HG02852 (cell line): ENCODE measurements around the gene RPP25.
A peak's percentile ranks its signal among the peaks of the same experiment; 100 is the strongest.

ENCODE experiments used
- ATAC-seq: cut with Tn5 transposase; IDR thresholded peaks from one replicate; pipeline ENCODE4 v1.9.1; 2021; ENCODE audit warnings: mild to moderate bottlenecking, moderate library complexity; ENCODE audit not compliant: unreplicated experiment

Gene RPP25

DNA sequence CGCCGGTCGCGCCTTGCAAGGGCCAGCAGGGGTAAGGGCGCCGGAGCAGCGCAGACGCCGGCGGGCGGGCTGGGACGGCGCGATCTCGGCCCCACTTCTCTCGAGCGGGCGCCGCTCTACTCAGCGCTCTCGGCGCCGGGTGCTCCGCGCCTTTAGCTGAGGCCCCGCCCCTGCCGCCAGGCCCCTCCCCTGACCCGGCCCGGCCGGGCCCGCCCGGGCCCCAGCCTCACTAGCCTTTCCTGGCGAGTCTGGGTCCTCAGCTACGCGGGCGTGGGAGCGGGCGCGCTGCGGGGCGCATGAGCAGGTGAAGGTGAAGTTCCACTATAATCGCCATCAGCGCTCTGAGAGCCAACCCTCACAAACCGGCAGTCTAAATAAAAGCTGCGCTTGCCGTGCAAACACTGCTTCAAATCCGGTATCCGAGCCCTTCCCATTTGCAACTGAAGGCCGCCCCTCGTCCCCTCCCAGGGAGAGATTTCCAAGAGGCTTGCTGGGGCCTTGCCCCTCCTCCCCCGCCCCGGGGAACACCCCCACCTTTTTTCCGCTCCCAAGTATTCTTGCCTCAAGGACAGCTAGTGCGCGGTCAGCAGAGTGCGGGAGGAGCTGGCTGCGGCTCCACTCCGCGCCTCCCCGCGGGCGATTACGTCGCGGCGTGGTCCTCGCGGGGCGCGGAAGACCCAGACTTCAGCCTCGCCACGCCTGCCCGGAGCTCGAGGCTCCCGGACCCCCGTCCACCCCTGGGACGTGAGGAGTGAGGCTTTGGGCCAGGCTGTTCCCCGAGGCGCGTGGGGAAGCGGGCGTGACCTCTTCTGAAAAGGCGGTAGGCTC lies at the start of gene RPP25:
RPP25 (minus strand) TSS at position 125 of the 828 bp plus-strand sequence. CDS start 189 bp downstream, outside the sequence.
- peak; percentile 79 for ATAC-seq

DNA sequence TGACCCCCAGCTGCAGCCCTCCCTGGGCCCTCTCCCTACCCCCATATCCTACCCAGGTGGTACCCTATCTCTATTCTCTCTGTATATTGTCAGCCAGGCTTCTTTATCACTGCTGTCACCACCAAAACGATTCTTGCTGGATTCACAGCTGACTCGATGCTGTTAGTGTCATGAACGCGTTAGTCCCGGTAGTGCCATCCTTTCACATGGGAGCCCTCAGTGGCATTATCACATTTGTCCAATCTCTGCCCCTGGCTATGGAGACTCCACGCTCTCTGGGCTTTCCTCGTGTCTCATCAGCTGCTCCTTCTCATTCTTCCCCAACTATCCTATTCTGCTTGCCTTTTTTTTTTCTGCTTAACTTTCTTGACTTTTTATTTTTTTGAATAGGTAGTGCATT lies 45.8 kb upstream of the RPP25 start:
- no peak for ATAC-seq

GRCh38 chr15:75001310-75001709 lies 44.7 kb upstream of the RPP25 start:
- no peak for ATAC-seq

GRCh38 chr15:74997543-74997942 lies 41.0 kb upstream of the RPP25 start:
- ATAC-seq, result no peak

GRCh38 chr15:74997141-74997540 lies 40.6 kb upstream of the RPP25 start:
- ATAC-seq, result no peak

- no peak for ATAC-seq
Measured at GRCh38 chr15:74995779-74996765, 39.5 kb upstream of the RPP25 start.

DNA sequence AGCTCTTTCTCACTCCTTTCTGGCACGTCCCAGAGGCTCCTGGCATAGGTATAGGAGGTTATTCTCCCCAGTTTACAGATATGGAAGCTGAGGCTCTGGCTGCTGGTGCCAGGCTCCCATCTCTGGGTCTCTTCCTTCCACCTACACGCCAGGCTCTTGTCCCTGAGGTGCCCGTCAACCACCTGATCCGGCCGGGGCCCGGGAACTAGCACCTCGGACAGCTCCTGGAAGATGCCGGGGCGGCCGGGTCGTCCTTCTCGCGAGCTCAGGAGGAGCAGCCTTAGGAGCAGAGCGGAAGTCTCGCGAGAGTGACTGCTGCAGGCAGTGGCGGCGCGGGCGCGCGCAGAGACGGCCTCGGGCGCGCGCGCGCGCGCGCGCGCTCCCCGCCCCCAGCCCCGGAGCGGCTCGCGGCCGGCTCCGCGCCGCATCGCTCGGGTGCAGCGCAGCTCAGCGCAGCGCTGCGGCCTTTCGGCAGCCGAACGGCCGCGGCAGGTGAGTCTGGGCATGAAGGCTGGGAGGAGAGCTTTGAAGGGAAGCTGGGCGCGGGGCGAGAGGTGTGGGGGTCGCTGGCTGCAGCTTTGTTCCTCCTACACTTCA lies 38.7 kb upstream of the RPP25 start, which contains the start of gene SCAMP5:
SCAMP5 (plus strand) TSS at position 382 of the 597 bp plus-strand sequence. CDS start 16,277 bp downstream, outside the sequence.
- no peak for ATAC-seq

DNA sequence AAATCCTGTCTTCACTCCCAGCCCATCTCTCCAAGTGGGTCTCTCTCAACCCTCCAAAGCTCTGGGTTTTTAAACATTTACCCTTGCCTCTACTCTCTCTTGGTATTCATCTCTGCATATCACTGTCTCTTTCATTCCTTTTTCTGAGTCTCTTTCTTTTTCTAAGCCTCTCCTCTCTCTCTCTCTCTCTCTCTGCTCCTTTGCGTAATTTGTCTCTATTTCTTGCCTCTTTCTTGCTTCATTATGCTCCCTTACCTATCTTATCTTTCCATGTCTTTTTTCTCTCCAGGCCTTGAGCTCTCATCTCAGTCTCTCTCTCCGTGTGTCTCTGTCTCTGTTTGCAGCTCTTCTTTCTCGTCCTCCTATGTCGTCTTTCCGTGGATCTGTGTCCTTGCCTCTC lies 38.1 kb upstream of the RPP25 start:
- no peak for ATAC-seq

DNA sequence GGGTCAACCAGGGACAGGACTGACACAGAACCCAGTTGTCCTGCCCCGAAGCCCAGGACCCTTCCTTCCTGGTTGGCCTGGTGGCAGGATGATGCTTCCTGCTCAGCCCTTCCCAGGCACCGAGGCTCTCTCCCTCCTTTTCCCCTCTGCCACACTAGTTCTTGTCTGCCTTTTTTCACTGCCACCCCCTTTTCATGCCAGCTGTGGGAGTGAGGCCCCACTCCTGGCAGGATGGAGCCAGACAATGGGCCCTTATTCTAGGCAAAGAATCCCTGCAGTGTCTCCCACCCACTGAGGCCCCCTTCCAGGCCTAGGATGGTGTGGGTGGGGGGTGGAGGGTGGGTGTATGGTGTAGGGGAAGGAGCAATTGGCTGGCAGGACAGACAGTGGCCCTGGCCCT lies 37.7 kb upstream of the RPP25 start:
- ATAC-seq, result no peak

DNA sequence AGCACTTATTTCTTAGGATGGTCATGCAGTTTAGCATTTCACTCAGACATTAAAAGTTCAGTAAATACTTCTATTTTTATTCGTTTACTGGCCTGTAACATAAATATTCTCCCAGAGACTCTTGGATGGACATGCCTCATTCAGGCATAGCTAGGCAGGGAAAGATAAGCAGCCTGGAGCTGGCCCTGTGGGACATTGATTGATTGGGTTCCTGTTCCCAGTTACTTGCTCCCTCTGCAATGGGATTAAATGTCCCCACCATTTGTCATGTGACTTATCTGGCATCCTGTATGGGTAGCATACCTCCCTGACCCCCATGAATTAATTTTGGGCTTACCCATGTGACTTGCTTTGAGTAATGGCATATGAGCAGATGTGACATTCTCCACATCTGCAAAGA lies 36.0 kb upstream of the RPP25 start:
- ATAC-seq, result no peak

DNA sequence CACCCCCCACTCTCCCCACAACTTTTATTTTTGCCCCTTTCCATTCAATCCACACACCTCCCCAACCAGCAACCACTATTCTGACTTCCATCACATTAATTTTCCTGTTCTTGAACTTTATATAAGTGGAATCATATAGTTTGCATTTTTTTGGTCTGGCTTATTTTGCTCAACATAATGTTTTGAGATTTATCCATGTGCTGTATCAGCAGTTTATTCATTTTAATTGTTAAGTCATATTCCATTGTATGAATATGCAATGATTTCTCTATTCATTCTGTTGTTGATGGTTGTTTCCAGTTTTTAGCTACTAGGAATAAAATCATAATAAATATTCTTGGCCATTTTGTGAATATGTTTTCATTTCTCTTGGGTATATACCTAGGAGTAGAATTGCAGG lies 33.0 kb upstream of the RPP25 start:
- no peak for ATAC-seq

GRCh38 chr15:74988007-74988800 lies 31.6 kb upstream of the RPP25 start:
- no peak for ATAC-seq

- no peak for ATAC-seq
Measured at GRCh38 chr15:74983725-74984231, 27.2 kb upstream of the RPP25 start.

GRCh38 chr15:74982183-74982582 lies 25.6 kb upstream of the RPP25 start:
- no peak for ATAC-seq

DNA sequence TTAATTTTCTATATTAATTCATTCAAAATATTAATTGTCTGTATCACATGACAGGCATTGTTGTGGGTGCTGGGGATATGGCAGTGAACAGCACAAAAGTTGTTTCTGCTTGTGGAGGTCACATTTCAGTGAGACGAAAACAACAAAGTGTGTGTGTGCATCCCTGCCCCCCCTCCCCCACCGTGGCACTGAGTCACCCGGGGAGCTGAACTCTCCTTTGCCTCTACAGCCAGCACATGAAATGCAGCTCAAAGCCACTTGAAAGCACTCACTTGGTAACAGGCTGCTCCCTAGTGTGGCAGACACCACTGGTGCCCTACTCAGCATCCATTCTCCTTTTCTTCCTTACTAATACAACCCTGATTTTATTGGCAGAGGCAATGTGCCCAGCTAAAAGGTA lies 21.9 kb upstream of the RPP25 start:
- ATAC-seq, result no peak

- no peak for ATAC-seq
Measured at GRCh38 chr15:74978077-74978476, 21.5 kb upstream of the RPP25 start.

DNA sequence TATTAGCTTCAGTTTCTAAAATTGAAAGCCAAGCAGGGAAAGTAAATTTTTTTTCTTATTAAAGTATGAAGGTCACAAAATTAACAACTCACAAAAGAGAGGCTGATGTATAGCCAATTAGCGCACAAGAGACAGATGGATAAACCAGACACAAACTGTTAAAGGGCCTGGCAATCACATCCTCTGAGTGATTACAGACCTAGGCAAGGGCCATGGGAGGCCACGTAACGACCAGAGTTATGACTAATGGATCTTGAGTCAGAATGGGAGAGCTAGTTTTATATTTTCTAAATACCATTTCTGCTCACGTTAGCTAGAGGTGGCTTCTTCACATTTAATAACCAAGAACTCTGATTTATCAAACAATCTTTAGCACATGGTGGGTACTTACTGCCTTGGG lies 21.0 kb upstream of the RPP25 start:
- no peak for ATAC-seq

DNA sequence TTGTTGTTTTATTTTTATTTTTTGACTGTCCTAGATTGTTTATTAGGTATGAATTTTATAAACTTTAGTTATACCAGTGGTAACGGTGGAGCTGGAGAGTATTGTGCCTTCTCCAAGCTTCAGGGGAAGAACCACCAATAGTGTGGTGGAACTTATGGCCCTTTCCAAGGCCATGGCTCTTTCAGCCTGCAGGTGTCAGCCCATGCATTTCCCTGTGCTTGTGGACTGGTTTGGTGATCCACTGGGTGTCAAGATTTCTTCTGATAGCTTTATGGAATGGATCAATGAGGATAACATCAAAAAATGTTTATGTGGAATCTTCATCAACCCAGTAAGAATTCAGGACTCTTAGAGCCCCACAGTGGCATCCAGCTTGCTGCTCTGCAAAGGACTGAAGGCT lies 19.6 kb upstream of the RPP25 start:
- no peak for ATAC-seq

DNA sequence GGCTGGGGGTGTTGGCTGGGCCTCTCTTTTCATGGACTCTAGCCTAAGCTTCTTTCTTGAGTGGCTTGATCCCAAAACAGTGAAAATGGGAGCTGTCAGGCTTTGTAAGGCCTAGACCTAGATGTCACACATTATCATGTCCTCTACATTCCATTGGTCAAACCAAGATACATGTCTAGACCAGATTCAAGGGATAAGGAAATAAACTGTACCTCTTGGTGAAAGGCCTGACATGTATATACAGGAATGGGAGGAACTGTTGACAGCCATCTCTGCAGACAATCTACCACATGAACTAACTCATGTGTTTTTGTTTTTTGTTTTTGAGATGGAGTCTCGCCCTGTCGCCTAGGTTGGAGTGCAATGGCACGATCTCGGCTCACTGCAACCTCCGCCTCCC lies 11.1 kb upstream of the RPP25 start:
- ATAC-seq, result no peak

GRCh38 chr15:74964794-74965193 lies 8.2 kb upstream of the RPP25 start:
- no peak for ATAC-seq
